KBM-7 (cell line): ENCODE measurements around the gene BDKRB2.

Experiments
- DNase-seq: peaks from one replicate; pipeline ENCODE4 v3.0.0-alpha.2; 2015
- in situ Hi-C: fragments of 300-500 bp; cut with MboI; formaldehyde crosslinking; loops from 2 replicates; pipeline ENCODE4 v1.14.3; 2020; ENCODE audit warnings: low sequenced_read_pairs, low pct_unique_long_range_greater_than_20kb, mixed read lengths

Gene BDKRB2

GRCh38 chr14:96194657-96195431 is 9.8 kb upstream of the BDKRB2 start:
- in situ Hi-C loops = no loop called here
- DNase-seq = no peak

- DNase-seq = no peak
- in situ Hi-C loops = no loop called here
Measured at GRCh38 chr14:96195441-96196081, 9.1 kb upstream of the BDKRB2 start.

DNA sequence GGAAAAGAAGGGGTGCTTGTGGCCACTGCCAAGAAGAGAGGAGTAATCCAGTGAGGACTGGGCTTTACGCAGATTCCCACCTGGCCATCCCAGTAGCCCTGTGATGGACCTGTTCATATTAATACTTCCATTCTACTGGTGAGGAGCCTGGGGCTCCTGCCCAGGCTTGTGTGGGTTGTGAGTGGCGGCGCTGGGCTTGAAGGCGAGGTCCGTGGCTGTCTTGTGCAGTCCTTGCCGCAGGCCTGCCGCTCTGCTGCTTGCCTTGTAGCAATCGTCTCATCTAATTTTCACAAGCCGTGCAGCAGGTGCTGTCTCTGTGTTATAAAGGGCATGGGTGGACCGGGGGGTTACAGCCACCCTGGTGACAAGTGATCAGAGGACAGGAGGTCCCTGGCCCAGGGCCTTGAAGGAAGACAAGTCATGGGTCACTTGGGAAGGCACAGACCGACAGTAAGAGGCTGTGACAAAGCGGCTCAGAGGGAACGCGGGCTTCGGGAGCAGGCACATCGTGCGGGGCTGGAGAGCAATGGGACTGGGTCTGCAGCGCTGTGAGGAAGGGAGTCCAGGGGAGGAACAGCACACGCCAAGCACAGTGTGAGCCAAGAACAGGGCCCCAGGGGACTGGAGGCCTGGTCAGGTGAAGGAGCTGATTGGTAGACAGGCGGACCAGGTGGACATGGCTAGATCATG is 7.3 kb upstream of the BDKRB2 start:
- DNase-seq = no peak
- in situ Hi-C loops = no loop called here

GRCh38 chr14:96197969-96198368 is 6.7 kb upstream of the BDKRB2 start:
- in situ Hi-C loops = no loop called here
- DNase-seq = no peak

DNA sequence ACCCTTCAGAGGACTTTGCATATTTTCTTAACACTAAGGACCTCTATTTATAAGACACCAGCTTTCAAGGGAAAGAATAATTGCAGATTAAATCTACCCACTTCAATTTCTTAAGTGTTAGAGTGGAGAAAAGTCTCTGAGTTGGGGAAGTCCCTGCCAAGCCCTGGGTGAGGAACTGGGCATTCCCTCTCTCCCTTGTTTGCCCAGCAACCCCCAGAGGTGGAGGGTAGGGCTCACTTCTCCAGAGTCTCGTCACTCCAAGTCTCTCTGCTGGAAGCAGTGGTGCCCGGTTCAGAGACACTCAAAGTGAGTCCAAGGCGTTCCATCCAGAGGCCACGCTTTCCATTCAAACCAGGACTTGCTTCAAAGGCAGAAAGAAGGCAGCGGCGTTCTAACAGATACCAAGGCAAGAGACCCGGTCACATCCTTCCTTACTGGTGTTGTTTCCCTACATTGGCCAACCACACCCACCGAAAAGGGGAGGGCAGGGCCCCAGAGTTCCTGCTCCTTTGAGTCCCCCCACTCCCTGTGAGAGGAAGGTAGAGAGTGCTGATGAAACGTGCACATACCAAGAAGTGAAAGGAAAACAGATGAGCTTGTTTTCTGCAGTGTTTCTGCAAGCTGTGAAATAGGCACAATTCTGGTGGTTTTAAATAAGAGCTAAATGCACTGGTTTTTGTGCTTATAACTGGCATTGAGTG is 6.1 kb upstream of the BDKRB2 start:
- no peak for DNase-seq
- in situ Hi-C loops = no loop called here

DNA sequence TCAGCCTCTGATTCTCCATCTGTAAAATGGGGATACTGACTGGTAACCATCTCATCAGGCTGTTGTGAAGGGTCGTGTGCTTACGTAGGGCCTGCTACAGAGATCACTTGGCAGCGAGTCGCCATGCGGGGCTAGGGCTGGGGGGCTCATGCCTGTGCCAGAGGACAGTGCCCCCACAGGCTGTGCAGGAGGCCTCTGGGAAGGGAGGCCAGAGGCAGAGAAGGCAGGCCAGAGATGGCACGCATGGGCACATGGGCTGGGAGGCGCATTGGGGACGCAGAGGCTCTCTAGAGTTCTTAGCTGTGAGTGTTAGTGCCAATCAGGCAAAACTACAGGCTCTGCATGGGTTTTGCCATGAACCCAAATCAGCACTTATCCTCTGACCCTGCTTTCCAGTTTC is 3.5 kb upstream of the BDKRB2 start:
- no peak for DNase-seq
- in situ Hi-C loops = no loop called here

DNA sequence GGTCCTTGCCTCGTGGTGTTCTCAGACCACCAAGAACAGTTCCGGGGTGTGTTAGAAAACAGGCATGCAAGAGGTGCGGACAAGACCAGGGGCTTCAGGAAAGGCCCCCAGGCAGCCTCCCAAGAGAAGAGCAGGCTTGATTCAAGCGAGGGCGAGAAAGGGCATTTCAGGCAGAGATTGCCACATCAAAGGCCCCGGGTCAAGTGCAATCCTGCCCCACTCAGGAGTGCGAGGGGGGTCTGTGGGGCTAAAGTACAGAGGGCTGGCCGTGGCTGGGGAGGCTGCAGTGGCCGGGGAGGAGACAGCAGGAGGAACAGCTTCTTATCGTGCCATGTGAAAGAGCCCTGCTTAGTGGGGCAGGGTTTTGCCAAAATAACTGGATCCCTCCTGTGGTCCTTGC is 2.7 kb upstream of the BDKRB2 start:
- no peak for DNase-seq
- in situ Hi-C loops = no loop called here

GRCh38 chr14:96202441-96203094 is 2.1 kb upstream of the BDKRB2 start:
- DNase-seq = no peak
- in situ Hi-C loops = no loop called here

- in situ Hi-C loops = no loop called here
- no peak for DNase-seq
Measured at GRCh38 chr14:96203116-96203515, 1.5 kb upstream of the BDKRB2 start.

- in situ Hi-C loops = no loop called here
- no peak for DNase-seq
Measured at GRCh38 chr14:96203635-96204034, 1.0 kb upstream of the BDKRB2 start.

- DNase-seq = peak; percentile 5
- in situ Hi-C loops = no loop called here
Measured at GRCh38 chr14:96205059-96205977, 679 bp downstream of the BDKRB2 start.

DNA sequence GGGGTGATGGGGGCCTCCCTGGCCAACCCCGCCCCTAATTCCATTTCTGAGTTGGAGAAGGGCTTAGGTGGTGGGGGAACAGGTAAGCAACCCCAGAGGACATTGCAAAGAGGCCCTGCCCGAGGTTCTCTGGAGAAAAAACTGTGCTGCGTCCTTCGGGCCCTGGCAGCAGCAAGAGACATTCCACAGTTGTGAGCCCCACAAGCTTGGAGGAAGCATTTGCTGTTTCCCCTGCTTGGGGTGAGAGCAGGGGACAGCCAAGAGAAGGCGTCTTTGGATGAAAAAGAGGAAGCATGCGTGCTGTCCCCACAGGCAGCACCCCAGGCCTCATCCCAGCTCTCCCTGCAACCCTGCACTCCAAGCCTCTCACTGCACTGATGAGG is 1.3 kb downstream of the BDKRB2 start:
- in situ Hi-C loops = no loop called here
- DNase-seq = no peak

DNA sequence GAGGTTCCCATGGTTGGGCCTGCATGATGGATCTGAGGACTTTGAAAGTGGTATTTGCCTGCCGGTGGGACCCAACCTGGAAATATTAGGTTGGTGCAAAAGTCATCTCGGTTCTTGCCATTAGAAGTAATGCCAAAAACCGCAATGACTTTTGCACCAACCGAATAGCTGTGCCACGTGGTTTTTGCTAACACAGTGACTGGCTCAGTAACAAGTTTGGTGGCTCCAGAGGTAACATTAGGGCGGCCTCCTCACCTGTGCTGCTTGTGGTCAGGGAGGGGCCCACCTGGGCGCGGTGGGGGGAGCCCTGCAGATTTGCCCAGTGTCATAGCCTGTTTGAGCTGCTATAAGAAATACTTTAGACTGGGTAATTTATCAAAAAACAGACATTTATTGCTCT is 1.8 kb downstream of the BDKRB2 start:
- no peak for DNase-seq
- in situ Hi-C loops = no loop called here

DNA sequence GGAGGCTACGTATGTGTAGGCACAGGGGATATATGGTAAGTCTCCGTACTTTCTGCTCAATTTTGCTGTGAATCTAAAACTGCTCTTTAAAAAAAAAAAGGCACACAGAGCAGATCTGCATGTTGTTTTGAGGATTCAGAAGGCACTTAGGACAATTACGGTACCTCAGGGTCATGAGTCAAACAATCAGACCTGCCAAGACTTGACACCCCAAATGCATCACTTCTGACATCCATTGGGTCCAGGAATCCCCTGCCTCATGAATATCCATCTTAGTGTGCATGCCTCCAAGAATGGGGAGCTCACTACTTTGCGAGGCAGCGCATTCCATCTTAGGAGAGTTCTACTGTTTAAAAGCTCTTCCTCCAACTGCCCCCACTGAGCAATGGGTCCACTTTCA is 3.0 kb downstream of the BDKRB2 start:
- in situ Hi-C loops = no loop called here
- DNase-seq = no peak

- in situ Hi-C loops = no loop called here
- no peak for DNase-seq
Measured at GRCh38 chr14:96208739-96209138, 4.1 kb downstream of the BDKRB2 start.

- in situ Hi-C loops = no loop called here
- no peak for DNase-seq
Measured at GRCh38 chr14:96212140-96212539, 7.5 kb downstream of the BDKRB2 start.

GRCh38 chr14:96212896-96213295 is 8.3 kb downstream of the BDKRB2 start:
- DNase-seq = no peak
- in situ Hi-C loops = no loop called here

DNA sequence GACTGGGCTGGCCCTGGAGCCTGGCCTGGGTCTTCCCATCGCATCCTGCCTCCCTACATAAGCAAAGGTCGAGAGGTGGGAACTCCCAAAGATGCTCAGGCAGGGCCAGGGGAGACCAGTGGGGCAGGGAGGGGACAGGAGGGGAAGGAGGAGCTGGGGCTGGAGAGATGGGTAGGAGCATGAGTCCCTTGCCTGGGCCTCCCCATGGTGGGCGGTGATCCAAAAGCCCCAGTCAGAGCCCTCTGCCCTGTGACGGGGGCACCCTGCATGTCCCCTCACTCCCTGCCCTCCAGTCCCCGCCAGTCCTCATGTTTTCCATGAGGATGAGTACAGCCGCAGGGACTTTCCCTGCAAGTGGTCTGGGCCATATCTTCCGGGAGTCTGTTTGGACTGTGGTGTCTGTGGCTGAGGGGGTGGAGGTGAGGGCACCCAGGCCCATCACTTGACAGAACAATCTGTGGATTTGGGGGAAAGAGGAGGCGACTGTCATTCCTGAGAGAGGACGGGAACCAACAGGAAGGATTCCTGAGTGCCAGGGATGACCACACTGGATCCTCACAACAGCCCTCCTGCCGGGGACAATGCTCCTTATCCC is 9.3 kb downstream of the BDKRB2 start:
- in situ Hi-C loops = no loop called here
- DNase-seq = no peak
